ENCODE data around the gene RAB6A. TPM values are rescaled to one million over a fixed set of nuclear protein-coding genes. Genes with fewer than 3 reads are reported as not detected.

RAB6A gene
- total RNA-seq, 4 donors from 2014 or later, result 107 to 145 (median 118) TPM

- TF ChIP-seq CTCF (IDR thresholded peaks at IDR 0.05), result no peak
- ATAC-seq (ENCODE audit: low FRiP score) (no peak), DNase-seq (ENCODE audit: low spot score) (no peak)
These were observed 119.2 kb downstream of the RAB6A start for GRCh38 chr11:73641668-73642067.

DNA sequence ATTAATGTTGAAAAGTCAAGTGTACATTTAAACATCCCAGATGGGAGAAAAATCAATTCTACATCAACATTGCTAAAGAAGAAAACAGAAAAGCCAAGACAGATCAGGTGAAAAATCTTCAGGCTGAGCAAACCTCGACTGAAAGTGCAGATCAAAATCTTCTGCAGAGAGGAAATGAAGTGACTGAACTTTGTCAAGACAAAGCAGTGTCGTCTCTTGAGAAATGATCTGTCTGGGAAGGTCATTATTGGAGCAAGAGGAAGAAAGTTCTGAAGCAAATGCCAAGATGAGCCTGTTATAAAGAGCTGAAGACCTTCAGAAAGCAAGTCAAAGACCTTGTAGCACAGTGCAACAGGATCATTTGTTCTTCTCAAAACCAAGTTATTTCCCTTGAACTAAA lies 120.3 kb downstream of the RAB6A start:
- no peak for ATAC-seq (ENCODE audit: low FRiP score)
- no peak for TF ChIP-seq CTCF (IDR thresholded peaks at IDR 0.05)
- DNase-seq (ENCODE audit: low spot score), result no peak

- TF ChIP-seq CTCF (IDR thresholded peaks at IDR 0.05), result no peak
- DNase-seq (ENCODE audit: low spot score) (no peak), ATAC-seq (ENCODE audit: low FRiP score) (no peak)
These were observed 123.9 kb downstream of the RAB6A start for GRCh38 chr11:73637012-73637411.

DNA sequence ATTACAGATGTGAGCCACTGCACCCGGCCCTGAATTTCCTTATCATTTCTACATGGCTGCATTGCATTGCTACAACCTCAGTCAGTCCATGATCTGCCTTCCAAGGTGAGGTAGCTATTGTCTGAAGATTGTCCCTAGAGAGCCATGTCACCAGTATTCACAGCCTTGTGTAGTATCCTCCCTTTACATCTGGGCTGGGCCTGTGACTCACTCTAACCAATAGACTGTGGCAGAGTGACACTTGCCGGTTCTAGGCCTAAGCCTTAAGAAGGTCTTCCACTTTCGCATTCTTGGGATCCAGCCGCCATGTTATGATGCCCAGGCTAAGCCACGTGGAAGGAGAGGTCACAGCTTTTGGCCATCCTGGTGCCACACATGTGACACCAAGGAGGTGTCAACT lies 124.6 kb downstream of the RAB6A start:
- DNase-seq (ENCODE audit: low spot score) (no peak), ATAC-seq (ENCODE audit: low FRiP score) (no peak)
- no peak for TF ChIP-seq CTCF (IDR thresholded peaks at IDR 0.05)

GRCh38 chr11:73635721-73636120 lies 125.2 kb downstream of the RAB6A start:
- DNase-seq (ENCODE audit: low spot score), result no peak
- no peak for TF ChIP-seq CTCF (IDR thresholded peaks at IDR 0.05)
- no peak for ATAC-seq (ENCODE audit: low FRiP score)

- DNase-seq (ENCODE audit: low spot score) (no peak), ATAC-seq (ENCODE audit: low FRiP score) (no peak)
- TF ChIP-seq CTCF (IDR thresholded peaks at IDR 0.05), result no peak
These were observed 126.9 kb downstream of the RAB6A start for GRCh38 chr11:73633999-73634398.

- ATAC-seq (ENCODE audit: low FRiP score), result no peak
- no peak for DNase-seq (ENCODE audit: low spot score)
- TF ChIP-seq CTCF (IDR thresholded peaks at IDR 0.05), result no peak
These were observed 127.9 kb downstream of the RAB6A start for GRCh38 chr11:73632996-73633395.

Measured in omental fat pad (tissue), 4 donors.